ENCODE measurements around the gene PSKH1. TPM values are rescaled to one million over a fixed set of nuclear protein-coding genes. Genes with fewer than 3 reads are reported as not detected.

PSKH1 gene
- total RNA-seq, 1 donor from 2014 or later = 18.9 TPM

Small RNA genes within 50 kb of the gene (small RNA-seq; reads per million reads assigned to genes)
- gene AC040162.2 (ENCODE audit: low replicate concordance) (not detected), gene NRN1L (ENCODE audit: low replicate concordance) (not detected)

Other genes starting within 250 kb of the PSKH1 start
- gene CARMIL2, start 248.1 kb upstream of the PSKH1 start, total RNA-seq = 2.3 TPM
- gene ACD, start 233.0 kb upstream of the PSKH1 start, total RNA-seq = 7.3 TPM
- 2.2 TPM for gene PARD6A, start 232.3 kb upstream of the PSKH1 start, total RNA-seq
- 13.6 TPM for gene ENKD1, start 226.5 kb upstream of the PSKH1 start, total RNA-seq
- gene C16orf86, start 226.4 kb upstream of the PSKH1 start, total RNA-seq = 3.4 TPM
- gene GFOD2, start 173.9 kb upstream of the PSKH1 start, total RNA-seq = 12.5 TPM
- gene RANBP10, start 86.7 kb upstream of the PSKH1 start, total RNA-seq = 10.5 TPM
- 1.1 TPM for gene TSNAXIP1, start 86.4 kb upstream of the PSKH1 start, total RNA-seq
- 50.7 TPM for gene THAP11, start 50.9 kb upstream of the PSKH1 start, total RNA-seq
- gene NUTF2, start 46.3 kb upstream of the PSKH1 start, total RNA-seq = 124 TPM
- gene CENPT, start 45.6 kb upstream of the PSKH1 start, total RNA-seq = 20.8 TPM
- gene EDC4, start 20.2 kb upstream of the PSKH1 start, total RNA-seq = 67.6 TPM
- gene NRN1L, start 8.4 kb upstream of the PSKH1 start, total RNA-seq = not detected
- 0.51 TPM for gene CTRL, start 38.6 kb downstream of the PSKH1 start, total RNA-seq
- 50.2 TPM for gene PSMB10, start 43.6 kb downstream of the PSKH1 start, total RNA-seq
- gene LCAT, start 50.9 kb downstream of the PSKH1 start, total RNA-seq = 7.3 TPM
- 70.4 TPM for gene SLC12A4, start 75.4 kb downstream of the PSKH1 start, total RNA-seq
- not detected for gene DPEP3, start 87.2 kb downstream of the PSKH1 start, total RNA-seq
- gene DPEP2, start 106.2 kb downstream of the PSKH1 start, total RNA-seq = 12.1 TPM
- gene DPEP2NB, start 122.7 kb downstream of the PSKH1 start, total RNA-seq = not detected
- gene DDX28, start 130.0 kb downstream of the PSKH1 start, total RNA-seq = 9.7 TPM
- gene DUS2, start 130.0 kb downstream of the PSKH1 start, total RNA-seq = 13.7 TPM
- gene NFATC3, start 192.1 kb downstream of the PSKH1 start, total RNA-seq = 30.9 TPM